GM19328 (cell line): ENCODE results near the gene SEC62.
"Not testable (repeated sequence)": the region's sequence is repeated elsewhere in the genome, so short reads cannot be mapped to it uniquely, and the experiment has no call there.

Experiments used
- ATAC-seq: cut with Tn5 transposase; IDR thresholded peaks from one replicate; pipeline ENCODE4 v1.9.1; 2021; ENCODE audit warnings: mild to moderate bottlenecking, moderate library complexity; ENCODE audit not compliant: unreplicated experiment

Gene SEC62

DNA sequence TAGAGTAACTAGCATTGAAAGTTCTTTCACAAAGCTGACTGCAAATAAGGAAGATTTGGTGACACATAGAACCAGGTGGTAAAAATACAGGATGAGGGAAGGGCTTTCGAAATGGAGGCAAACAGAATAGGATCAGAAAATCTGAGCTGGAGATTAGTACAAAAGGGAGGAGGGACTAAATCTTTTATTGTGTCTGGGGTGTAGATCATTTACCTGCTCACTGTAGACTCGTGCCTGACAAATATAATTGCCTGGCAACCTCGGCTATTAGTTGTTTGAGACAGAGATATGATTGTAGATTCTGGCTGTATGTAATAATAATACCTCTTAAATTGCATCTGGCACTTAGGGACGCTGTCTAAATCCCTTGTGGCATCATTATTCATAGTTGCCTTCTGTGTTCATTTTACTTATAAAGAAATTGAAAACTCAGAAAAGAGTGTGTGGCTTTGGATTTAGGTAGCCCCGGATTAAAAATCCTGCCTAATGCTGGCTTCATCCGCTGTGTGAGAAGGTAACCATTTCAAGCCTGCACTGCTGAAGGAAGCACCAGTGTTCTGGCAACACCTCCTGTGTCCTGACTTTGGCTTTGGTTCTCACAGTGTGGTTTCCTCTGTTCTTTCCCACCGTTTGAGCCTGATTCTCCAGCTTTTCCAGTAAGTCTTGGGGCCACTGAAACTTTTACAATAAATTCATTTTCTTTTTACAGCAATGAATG is 46.2 kb downstream of the SEC62 start:
- ATAC-seq, result no peak

DNA sequence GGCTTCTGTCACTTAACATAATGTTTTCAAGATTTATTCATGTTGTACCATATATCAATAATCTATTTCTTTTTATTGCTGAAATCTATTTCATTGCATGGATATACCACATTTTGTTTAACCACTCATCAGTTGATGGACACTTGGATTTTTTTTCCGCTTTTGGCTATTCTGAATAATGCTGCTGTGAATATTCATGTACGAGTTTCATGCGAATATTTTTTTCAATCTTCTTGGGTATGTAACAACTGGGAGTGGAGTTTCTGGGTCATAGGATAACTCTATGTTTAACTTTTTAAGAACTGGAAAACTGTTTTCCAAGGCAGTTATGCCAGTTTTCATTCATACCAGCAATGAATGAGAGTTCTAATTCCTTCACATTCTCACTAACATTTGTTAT is 49.5 kb downstream of the SEC62 start:
- no peak for ATAC-seq

DNA sequence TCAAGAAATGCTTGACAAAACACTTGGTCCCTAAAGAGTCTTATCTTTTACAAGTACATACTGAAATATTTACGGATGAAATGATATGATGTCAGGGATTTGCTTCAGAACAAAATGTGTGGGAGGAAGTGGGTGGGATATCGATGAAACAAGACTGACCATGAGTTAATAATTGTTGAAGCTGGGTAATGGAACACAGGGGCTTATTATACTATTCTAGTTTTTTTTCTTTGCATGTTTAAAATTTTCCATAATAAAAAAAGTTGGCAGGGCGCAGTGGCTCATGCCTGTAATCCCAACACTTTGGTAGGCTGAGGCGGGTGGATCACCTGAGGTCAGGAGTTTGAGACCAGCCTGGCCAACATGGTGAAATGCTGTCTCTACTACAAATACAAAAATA is 52.7 kb downstream of the SEC62 start:
- ATAC-seq, result not testable (repeated sequence)

GRCh38 chr3:170021083-170021482 is 54.5 kb downstream of the SEC62 start:
- ATAC-seq, result no peak

DNA sequence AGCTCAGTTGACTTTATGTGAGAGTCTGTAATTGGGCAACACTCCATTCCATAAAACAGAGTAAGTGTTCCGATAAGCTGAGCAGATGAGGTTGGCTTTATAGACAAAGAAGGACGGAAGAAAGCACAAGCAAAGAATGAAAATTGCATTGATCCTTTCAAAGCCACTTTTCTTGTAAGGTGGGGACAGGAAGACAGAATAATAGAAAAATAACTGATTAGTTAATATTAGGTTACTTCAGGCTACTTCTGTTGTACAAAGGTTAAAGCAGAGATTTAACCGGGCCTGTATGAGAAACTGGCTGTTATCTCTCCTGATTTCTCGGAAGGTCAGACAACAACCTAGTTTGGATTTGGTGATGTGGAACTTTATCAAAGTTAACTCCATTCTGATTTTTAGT is 55.7 kb downstream of the SEC62 start:
- no peak for ATAC-seq

DNA sequence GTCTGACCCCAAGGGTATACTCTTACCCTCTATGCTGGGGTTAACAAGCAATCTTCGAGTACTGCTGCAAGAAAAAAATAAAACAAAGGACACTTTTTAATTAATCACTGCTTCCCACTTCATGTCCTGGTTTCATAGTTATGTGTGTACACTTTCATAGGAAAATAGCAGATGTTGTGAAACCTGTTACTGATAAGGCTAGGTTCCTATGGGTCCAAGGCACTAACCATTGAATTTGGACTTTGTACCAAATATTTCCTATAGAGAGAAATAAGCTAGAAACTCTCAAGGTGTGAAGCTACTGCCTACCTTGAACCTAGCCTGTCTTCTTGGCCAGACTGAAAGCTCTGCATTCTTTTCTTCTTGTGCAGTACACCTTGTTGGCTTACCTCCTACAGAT is 56.6 kb downstream of the SEC62 start:
- ATAC-seq, result no peak

DNA sequence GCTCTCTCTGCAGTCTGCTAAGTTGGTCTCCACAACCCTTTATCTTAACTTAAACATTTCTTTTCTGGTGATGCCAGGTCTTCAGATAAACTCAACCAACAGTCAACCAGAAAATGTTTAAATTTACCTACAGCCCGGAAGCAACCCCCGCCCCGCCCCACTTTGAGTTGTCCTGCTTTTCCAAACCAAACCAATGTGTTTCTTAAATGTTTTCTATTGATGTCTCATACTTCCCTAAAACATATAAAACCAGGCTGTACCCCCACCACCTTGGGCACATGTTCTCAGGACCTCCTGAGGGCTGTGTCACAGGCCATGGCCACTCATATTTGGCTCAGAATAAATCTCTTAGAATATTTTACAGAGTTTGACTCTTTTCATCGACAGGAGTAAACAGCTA is 58.0 kb downstream of the SEC62 start:
- no peak for ATAC-seq

- ATAC-seq, result no peak
These were observed 60.9 kb downstream of the SEC62 start for GRCh38 chr3:170027233-170028102.

- no peak for ATAC-seq
These were observed 66.9 kb downstream of the SEC62 start for GRCh38 chr3:170033489-170033888.

DNA sequence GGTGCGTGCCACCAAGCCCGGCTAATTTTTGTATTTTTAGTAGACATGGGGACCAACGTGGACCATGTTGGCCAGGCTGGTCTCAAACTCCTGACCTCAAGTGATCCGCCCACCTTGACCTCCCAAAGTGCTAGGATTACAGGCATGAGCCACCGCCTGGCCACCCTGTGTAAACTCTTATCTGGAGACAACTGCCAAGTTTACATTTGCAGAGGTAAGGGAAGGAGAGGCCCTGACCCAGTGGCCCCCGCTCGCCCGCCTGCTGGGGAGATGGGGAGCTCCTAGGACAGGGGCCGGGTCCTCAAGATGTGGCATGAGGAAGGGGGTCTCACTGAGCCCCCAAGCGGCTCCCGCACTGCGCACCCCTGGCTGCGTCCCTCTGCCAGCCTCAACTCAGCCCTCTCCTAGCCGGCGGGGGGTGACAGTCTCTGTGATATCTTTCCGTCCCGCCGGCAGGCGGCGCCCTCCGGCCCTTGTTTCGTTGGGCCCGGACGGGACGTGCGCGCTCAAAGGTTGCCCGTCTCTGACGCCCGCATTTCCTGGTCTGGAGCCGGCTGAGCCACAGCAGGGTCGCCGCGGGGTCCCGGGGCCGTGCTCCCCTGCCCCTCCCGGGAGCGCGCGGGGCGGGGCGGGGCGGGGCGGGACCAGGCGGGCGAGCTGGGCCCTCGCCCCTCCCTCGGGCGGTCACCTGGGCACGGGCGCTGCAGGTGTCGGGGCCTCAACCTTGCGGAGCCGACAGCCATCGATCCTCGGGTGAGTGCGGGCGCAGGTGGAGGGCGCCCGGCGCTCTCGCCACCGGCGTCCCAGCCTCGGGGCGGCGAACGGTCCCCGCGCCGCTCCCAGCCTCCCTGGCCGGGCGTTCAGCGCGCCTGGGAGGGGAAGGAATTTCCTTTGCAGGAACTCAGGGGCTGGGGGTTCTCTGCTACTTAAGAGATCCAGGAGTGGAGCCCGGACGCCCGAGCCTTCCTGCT is 71.1 kb downstream of the SEC62 start, which contains the start of gene GPR160:
Gene GPR160 (plus strand): TSS at position 533 of the 971 bp plus-strand sequence. CDS start 45,978 bp downstream, outside the sequence.
- peak; percentile 80 for ATAC-seq

DNA sequence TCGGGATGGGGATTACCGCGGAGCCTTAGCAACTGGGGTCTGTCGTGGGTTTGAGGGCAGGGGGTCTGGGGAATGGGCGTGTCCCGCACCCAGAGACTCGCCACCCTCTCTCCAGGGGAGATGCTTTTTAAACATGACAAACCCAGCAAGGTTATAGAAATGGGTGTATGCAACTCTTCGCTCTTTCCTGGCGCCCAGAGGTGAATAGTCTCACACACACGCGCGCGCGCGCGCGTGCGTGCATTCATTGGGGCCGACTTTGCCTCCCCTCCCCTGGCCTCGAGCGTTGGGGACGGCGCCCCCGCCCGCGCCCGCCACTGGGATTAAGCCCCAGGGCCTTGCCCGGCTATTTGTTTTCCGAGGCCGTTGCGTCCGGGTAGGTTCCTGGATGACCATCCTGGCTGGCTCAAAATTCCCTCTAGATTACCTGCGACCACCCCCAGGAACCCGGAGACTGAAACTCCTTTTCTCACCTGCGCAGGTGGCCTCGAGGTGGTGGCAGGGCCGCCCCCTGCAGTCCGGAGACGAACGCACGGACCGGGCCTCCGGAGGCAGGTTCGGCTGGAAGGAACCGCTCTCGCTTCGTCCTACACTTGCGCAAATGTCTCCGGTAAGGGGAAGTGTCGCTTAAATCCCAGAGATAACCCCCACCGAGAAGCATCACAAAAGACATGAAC is 72.0 kb downstream of the SEC62 start:
- no peak for ATAC-seq

- ATAC-seq, result no peak
These were observed 73.8 kb downstream of the SEC62 start for GRCh38 chr3:170040418-170040817.

GRCh38 chr3:170043506-170043905 is 76.9 kb downstream of the SEC62 start:
- ATAC-seq, result no peak

- ATAC-seq, result no peak
These were observed 77.7 kb downstream of the SEC62 start for GRCh38 chr3:170044271-170044670.

DNA sequence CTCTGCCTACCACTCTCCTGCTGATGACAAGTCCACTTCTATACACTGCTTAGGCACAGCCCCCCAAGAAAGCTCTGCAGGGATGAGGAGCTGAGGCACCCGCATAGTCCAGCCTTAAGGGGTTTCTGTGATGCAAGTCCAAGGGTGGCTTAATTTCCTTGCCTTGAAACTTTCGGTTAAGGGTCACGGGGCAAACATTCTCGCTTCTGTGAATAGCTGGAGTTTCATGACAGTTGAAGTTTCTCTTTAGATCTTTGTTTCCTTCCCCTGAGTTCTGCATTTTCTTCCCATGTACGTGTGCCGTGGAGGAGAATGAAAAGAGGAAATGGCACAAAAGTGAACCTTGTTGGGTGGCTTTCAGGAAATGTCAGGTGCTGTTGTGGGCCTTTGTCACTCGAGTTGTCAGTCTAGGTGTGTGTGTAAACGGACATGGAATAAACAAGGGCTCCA is 78.2 kb downstream of the SEC62 start:
- ATAC-seq, result peak; percentile 68

DNA sequence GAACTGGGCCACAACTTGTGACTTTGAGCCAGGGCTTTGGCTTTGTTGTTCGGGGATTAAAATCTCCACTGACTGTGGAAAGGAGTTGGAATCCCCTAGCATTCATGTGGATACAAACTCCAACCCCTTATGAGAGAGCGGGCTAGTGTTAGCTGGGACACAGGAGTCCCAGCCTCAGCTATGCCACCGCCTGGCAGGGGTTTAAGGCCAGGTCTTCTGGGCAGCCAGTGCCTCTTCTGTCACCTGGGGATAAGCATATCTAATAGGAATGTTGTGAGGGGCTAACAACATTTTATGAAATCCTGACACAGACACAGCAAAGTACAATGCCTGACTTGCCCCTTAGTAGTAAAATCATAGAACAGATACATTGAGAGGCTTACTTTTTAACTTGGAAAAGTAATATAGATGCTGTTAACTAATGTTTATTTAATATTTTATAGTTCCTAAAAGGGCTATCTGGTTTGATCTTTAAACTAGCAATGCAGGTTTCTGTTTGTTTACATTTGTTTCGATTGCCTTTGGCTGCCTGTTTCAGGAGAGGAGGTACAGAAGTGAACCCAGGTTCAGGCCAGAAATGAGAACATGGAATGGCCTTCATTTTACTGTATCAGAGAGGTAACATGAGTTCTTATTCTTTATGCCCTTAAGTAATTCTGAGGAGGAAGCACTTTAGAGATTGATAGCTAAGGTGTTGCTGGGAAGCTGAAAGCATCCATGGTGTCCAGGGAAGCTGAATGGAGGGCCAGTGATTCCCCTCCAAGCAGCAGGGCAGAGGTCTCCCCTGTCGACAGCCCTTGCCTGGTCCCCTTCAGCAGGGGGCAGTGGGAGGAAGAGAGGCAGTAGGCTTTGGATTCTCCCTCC is 79.9 kb downstream of the SEC62 start:
- no peak for ATAC-seq

DNA sequence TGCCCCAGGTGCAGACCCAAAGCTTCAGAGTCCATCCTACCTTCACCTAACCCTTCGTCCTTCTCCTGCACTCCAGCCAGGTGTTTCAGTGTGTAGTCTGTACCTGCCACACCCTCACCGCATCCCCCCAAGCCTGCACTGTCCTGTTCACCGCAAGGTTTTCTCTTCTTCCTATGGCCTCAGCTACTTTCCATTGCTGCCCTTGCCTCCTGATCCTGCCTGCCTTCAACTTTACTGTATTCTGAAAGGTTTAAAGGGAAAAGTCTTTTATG is 80.5 kb downstream of the SEC62 start:
- ATAC-seq, result no peak
